ENCODE data around the gene BRD1. TPM values are rescaled to one million over a fixed set of nuclear protein-coding genes. Genes with fewer than 3 reads are reported as not detected.

BRD1 gene
- total RNA-seq, 1 experiment from 2014 or later = 31.3 TPM

- RAD21 ChIA-PET (ENCODE audit: low non-redundant PET in 1 of 2, low total read pairs in 2 of 2, uncharacterized antibody in 2 of 2, unreplicated experiment in 2 of 2) = no interaction called here
- no peak for ATAC-seq
- TF ChIP-seq POLR2AphosphoS5 (IDR thresholded peaks at IDR 0.05; ENCODE audit: low read depth, low read length) = no peak
- TF ChIP-seq SRF (IDR thresholded peaks at IDR 0.05; ENCODE audit: low read depth) = no peak
- no peak for TF ChIP-seq RAD21 (IDR thresholded peaks at IDR 0.05; ENCODE audit: low read depth)
- TF ChIP-seq ZFX (IDR thresholded peaks at IDR 0.05) = no peak
- no peak for TF ChIP-seq ELF1 (IDR thresholded peaks at IDR 0.05; ENCODE audit: borderline replicate concordance, low read depth)
- TF ChIP-seq JUND (IDR thresholded peaks at IDR 0.05) = no peak
- TF ChIP-seq REST (IDR thresholded peaks at IDR 0.05; ENCODE audit: low read depth) = no peak
- TF ChIP-seq CBX3 (IDR thresholded peaks at IDR 0.05; ENCODE audit: low read depth) = no peak
- no peak for TF ChIP-seq CEBPB (IDR thresholded peaks at IDR 0.05; ENCODE audit: low read depth)
- TF ChIP-seq SIN3A (IDR thresholded peaks at IDR 0.05; ENCODE audit: low read depth) = no peak
- TF ChIP-seq ATF3 (IDR thresholded peaks at IDR 0.05) = no peak
- TF ChIP-seq FOSL1 (IDR thresholded peaks at IDR 0.05; ENCODE audit: low read depth) = no peak
- TF ChIP-seq TCF7L2 (IDR thresholded peaks at IDR 0.05; ENCODE audit: borderline replicate concordance, extremely low read depth, insufficient read depth, insufficient read length) = no peak
- no peak for TF ChIP-seq ZBTB33 (IDR thresholded peaks at IDR 0.05; ENCODE audit: extremely low read depth, insufficient replicate concordance, low read length)
- no peak for TF ChIP-seq EZH2phosphoT487 (IDR thresholded peaks at IDR 0.05; ENCODE audit: borderline replicate concordance)
- TF ChIP-seq SP1 (IDR thresholded peaks at IDR 0.05; ENCODE audit: low read depth) = no peak
- TF ChIP-seq POLR2A (IDR thresholded peaks at IDR 0.05; ENCODE audit: borderline replicate concordance, extremely low read depth, insufficient read depth, insufficient read length) = no peak
- TF ChIP-seq CTCF (IDR thresholded peaks at IDR 0.05 in 2 of 3, conservative IDR thresholded peaks at IDR 0.05 in 1 of 3; ENCODE audit: borderline replicate concordance in 1 of 3, insufficient read depth in 1 of 3, low read depth in 2 of 3, low read length in 2 of 3) = no peak
- H3K27me3 ChIP-seq (ENCODE audit: insufficient read depth, low read length) = peaks cover 42% of the 10 kb centered on the region
- H3K9me2 ChIP-seq (ENCODE audit: insufficient read depth) = no peaks in the 10 kb centered on the region
- no TSS peak for BruUV-seq (replicated peaks)
- intact Hi-C loops (cut with micrococcal nuclease) = no loop called here
- no peak overlapping the region for H2AFZ ChIP-seq (ENCODE audit: low read depth, low read length, poor library complexity, severe bottlenecking)
- no peaks in the 10 kb centered on the region for H3K36me3 ChIP-seq (ENCODE audit: control insufficient read depth in 1 of 2, insufficient read depth in 2 of 2, low read length in 2 of 2)
- no peak overlapping the region for H3K27ac ChIP-seq (ENCODE audit: low read depth, low read length)
- no peak for DNase-seq (ENCODE audit: low read depth, low spot score)
- H4K20me1 ChIP-seq (ENCODE audit: insufficient read depth) = no peaks in the 10 kb centered on the region
- H3K9ac ChIP-seq (ENCODE audit: low read length) = no peak overlapping the region
- CTCF ChIA-PET = no interaction called here
- H3K4me3 ChIP-seq (replicated peaks in 1 of 2; ENCODE audit: low read depth in 1 of 2, low read length in 2 of 2) = no peak overlapping the region
- POLR2A ChIA-PET = no interaction called here
- peaks cover 0 to 4% of the 10 kb centered on the region in 2 experiments; a peak in 2 of 4 replicates for H3K9me3 ChIP-seq (ENCODE audit: control insufficient read depth in 1 of 2, insufficient read depth in 1 of 2, low read depth in 1 of 2, low read length in 2 of 2)
- H3K79me2 ChIP-seq (ENCODE audit: insufficient read depth, low read length) = no peaks in the 10 kb centered on the region
- H3K4me1 ChIP-seq (ENCODE audit: control insufficient read depth in 1 of 2, insufficient read depth in 2 of 2, low read length in 2 of 2) = no peaks in the 10 kb centered on the region
- no peak overlapping the region for H3K4me2 ChIP-seq (ENCODE audit: low read length)
Observed at GRCh38 chr22:49735901-49736421, 91.7 kb downstream of the BRD1 start.
